ENCODE measurements around the gene PPP3CA.

DNA sequence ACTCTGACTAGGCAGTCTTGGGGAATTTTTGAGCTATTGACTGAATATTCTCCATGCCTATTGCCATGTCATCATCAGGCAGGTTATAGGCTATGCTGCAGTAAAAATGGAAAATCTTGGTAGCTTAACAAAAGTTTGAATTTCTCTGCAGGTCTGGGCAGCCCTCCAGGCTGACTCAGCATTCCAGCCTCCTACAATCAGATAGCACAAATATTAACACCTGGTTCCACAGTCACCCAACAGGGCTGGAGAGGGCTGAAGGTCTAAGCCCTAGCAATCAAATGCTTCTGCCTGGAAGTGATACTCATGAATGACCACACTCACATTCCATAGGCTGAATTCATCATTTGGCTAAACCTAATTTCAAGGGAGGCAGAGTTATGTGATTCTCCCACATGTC, 9.6 kb upstream of the PPP3CA start:
- no peak for TF ChIP-seq EZH2 (IDR thresholded peaks at IDR 0.05; ENCODE audit: insufficient read depth, poor library complexity, severe bottlenecking)
- no peak for TF ChIP-seq EZH2phosphoT487 (IDR thresholded peaks at IDR 0.05; ENCODE audit: insufficient read depth, low read depth)
